RWPE2 (cell line): ENCODE measurements around the gene TRPM8.

ENCODE experiments used
- ATAC-seq: fragments of 200-7000 bp; cut with Tn5 transposase; 3 replicates; pipeline ENCODE4 v1.9.1; 2021; ENCODE audit warnings: low read depth
- DNase-seq: peaks from one replicate; pipeline ENCODE4 v3.0.0-alpha.2; 2020; ENCODE audit warnings: low spot score
- H3K27ac ChIP-seq: fragments of 450-650 bp; 2 replicates; pipeline ENCODE4 v1.5.1; 2017; ENCODE audit warnings: mild to moderate bottlenecking; ENCODE audit not compliant: poor library complexity, severe bottlenecking
- H3K27me3 ChIP-seq: fragments of 250-450 bp; sonication (Bioruptor Pico); 2 replicates; pipeline ENCODE4 v1.5.1; 2021; ENCODE audit warnings: mild to moderate bottlenecking, moderate library complexity; ENCODE audit not compliant: insufficient read depth, poor library complexity, severe bottlenecking
- H3K36me3 ChIP-seq: fragments of 250-450 bp; sonication (Bioruptor Pico); 2 replicates; pipeline ENCODE4 v1.5.1; 2020; ENCODE audit warnings: low read depth, mild to moderate bottlenecking, moderate library complexity
- H3K4me1 ChIP-seq: fragments of 250-450 bp; sonication (Bioruptor Pico); 2 replicates; pipeline ENCODE4 v1.5.1; 2021; ENCODE audit warnings: mild to moderate bottlenecking, moderate library complexity; ENCODE audit not compliant: insufficient read depth, poor library complexity, severe bottlenecking
- H3K4me3 ChIP-seq: fragments of 250-450 bp; sonication (Bioruptor Pico); 2 replicates; pipeline ENCODE4 v1.5.1; 2021; ENCODE audit warnings: mild to moderate bottlenecking, moderate library complexity; ENCODE audit not compliant: severe bottlenecking
- H3K9me3 ChIP-seq: fragments of 250-450 bp; sonication (Bioruptor Pico); 2 replicates; pipeline ENCODE4 v1.5.1; 2021; ENCODE audit warnings: mild to moderate bottlenecking, moderate library complexity; ENCODE audit not compliant: severe bottlenecking
- CTCF ChIP-seq: fragments of 450-650 bp; IDR thresholded peaks from one replicate; pipeline ENCODE4 v1.5.1; 2017; ENCODE audit warnings: mild to moderate bottlenecking, moderate library complexity; ENCODE audit not compliant: poor library complexity, severe bottlenecking

Gene TRPM8

DNA sequence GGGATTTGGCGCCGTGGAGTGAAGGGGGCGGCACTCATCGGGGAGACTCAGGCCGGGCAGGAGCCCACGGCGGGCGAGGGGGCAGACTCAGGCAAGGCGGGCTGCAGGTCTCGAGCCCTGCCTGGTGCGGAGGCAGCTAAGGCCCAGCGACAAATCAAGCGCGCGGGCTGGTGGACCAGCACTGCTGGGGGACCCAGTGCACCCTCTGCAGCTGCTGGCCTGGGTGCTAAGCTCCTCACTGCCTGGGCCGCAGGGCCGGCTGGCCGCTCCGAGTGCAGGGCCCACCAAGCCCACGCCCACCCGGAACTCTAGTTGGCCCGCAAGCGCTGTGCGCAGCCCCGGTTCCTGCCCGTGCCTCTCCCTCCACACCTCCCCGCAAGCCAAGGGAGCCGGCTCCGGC, 107.1 kb downstream of the TRPM8 start:
- DNase-seq (no peak), ATAC-seq (no peak)
- no peaks in the 10 kb centered on the region for H3K27me3 ChIP-seq
- TF ChIP-seq CTCF = no peak
- H3K4me1 ChIP-seq = peaks cover 4% of the 10 kb centered on the region
- H3K4me3 ChIP-seq = no peak overlapping the region
- H3K27ac ChIP-seq = no peak overlapping the region
- H3K36me3 ChIP-seq = no peaks in the 10 kb centered on the region
- no peaks in the 10 kb centered on the region for H3K9me3 ChIP-seq

GRCh38 chr2:234025466-234025865, 108.3 kb downstream of the TRPM8 start:
- ATAC-seq = no peak
- Histone ChIP-seq H3K27ac (no peak overlapping the region), H3K4me3 (no peak overlapping the region), H3K27me3 (no peaks in the 10 kb centered on the region), H3K9me3 (no peaks in the 10 kb centered on the region), H3K4me1 (peaks cover 4% of the 10 kb centered on the region), H3K36me3 (no peaks in the 10 kb centered on the region)
- no peak for DNase-seq
- TF ChIP-seq CTCF = no peak

GRCh38 chr2:234025891-234026401, 108.8 kb downstream of the TRPM8 start:
- no peak overlapping the region for H3K4me3 ChIP-seq
- no peaks in the 10 kb centered on the region for H3K9me3 ChIP-seq
- H3K27me3 ChIP-seq = no peaks in the 10 kb centered on the region
- ATAC-seq (no peak), DNase-seq (no peak)
- peaks cover 4% of the 10 kb centered on the region for H3K4me1 ChIP-seq
- no peaks in the 10 kb centered on the region for H3K36me3 ChIP-seq
- TF ChIP-seq CTCF = no peak
- H3K27ac ChIP-seq = no peak overlapping the region

- no peak overlapping the region for H3K4me3 ChIP-seq
- H3K27me3 ChIP-seq = no peaks in the 10 kb centered on the region
- peaks cover 7% of the 10 kb centered on the region for H3K4me1 ChIP-seq
- ATAC-seq (no peak), DNase-seq (no peak)
- no peak overlapping the region for H3K27ac ChIP-seq
- H3K9me3 ChIP-seq = no peaks in the 10 kb centered on the region
- no peak for TF ChIP-seq CTCF
- no peaks in the 10 kb centered on the region for H3K36me3 ChIP-seq
These were observed 109.6 kb downstream of the TRPM8 start for GRCh38 chr2:234026693-234027254.

GRCh38 chr2:234027641-234028040, 110.5 kb downstream of the TRPM8 start:
- DNase-seq (no peak), ATAC-seq (no peak)
- H3K27me3 ChIP-seq = no peaks in the 10 kb centered on the region
- peaks cover 16% of the 10 kb centered on the region for H3K4me1 ChIP-seq
- H3K9me3 ChIP-seq = no peaks in the 10 kb centered on the region
- no peak for TF ChIP-seq CTCF
- no peak overlapping the region for H3K4me3 ChIP-seq
- no peak overlapping the region for H3K27ac ChIP-seq
- H3K36me3 ChIP-seq = no peaks in the 10 kb centered on the region
